Stimulated activated CD8-positive, alpha-beta memory T cell treated with anti-CD3 and anti-CD28 coated beads, Interleukin-4, amount 100 ng/mL, for 48 hours (primary cell): ENCODE data around the gene RBM10.

ENCODE experiments used
- DNase-seq: peaks from one replicate; pipeline ENCODE4 v3.0.0-alpha.2; 2020

RBM10 gene

GRCh38 chrX:47151435-47151834 is 6.4 kb downstream of the RBM10 start:
- no peak for DNase-seq

- no peak for DNase-seq
These were observed 11.8 kb downstream of the RBM10 start for GRCh38 chrX:47156611-47157520.

GRCh38 chrX:47158131-47158530 is 13.1 kb downstream of the RBM10 start:
- DNase-seq, result no peak

GRCh38 chrX:47158781-47159180 is 13.8 kb downstream of the RBM10 start:
- DNase-seq, result no peak

GRCh38 chrX:47160781-47161180 is 15.8 kb downstream of the RBM10 start:
- DNase-seq, result no peak

GRCh38 chrX:47162927-47163583 is 18.0 kb downstream of the RBM10 start:
- no peak for DNase-seq

- DNase-seq, result no peak
These were observed 19.4 kb downstream of the RBM10 start for GRCh38 chrX:47164420-47164819.

GRCh38 chrX:47166126-47166525 is 21.1 kb downstream of the RBM10 start:
- no peak for DNase-seq

- no peak for DNase-seq
These were observed 23.6 kb downstream of the RBM10 start for GRCh38 chrX:47168495-47169073.

- DNase-seq, result no peak
These were observed 24.3 kb downstream of the RBM10 start for GRCh38 chrX:47169273-47169672.

GRCh38 chrX:47169726-47170515 is 24.9 kb downstream of the RBM10 start:
- no peak for DNase-seq

GRCh38 chrX:47170861-47171692 is 26.1 kb downstream of the RBM10 start:
- DNase-seq, result no peak

GRCh38 chrX:47171996-47172395 is 27.0 kb downstream of the RBM10 start:
- DNase-seq, result no peak

GRCh38 chrX:47172549-47172948 is 27.5 kb downstream of the RBM10 start:
- DNase-seq, result no peak

- no peak for DNase-seq
These were observed 28.2 kb downstream of the RBM10 start for GRCh38 chrX:47172971-47173792.

GRCh38 chrX:47174376-47174775 is 29.4 kb downstream of the RBM10 start:
- DNase-seq, result no peak

GRCh38 chrX:47174846-47175587 is 30.0 kb downstream of the RBM10 start:
- no peak for DNase-seq

- no peak for DNase-seq
These were observed 30.6 kb downstream of the RBM10 start for GRCh38 chrX:47175588-47175980.

- no peak for DNase-seq
These were observed 31.2 kb downstream of the RBM10 start for GRCh38 chrX:47176101-47176740.

- no peak for DNase-seq
These were observed 32.1 kb downstream of the RBM10 start for GRCh38 chrX:47177079-47177478.
